Hematopoietic multipotent progenitor cell (in vitro differentiated cells): ENCODE data around the gene SLC27A1. TPM values are rescaled to one million over a fixed set of nuclear protein-coding genes. Genes with fewer than 3 reads are reported as not detected.

Experiments
- total RNA-seq: library from RNA; depleted of rRNA; stranded (reverse); fragments of >200 nt; gene quantifications from one replicate; pipeline ENCODE4 v1.2.3, GENCODE V29; 2012

SLC27A1 gene
- total RNA-seq, 1 donor: 27.5 TPM

Other genes starting within 250 kb of the SLC27A1 start
- gene OCEL1, start 244.3 kb upstream of the SLC27A1 start, total RNA-seq: 2.4 TPM
- gene NR2F6, start 224.6 kb upstream of the SLC27A1 start, total RNA-seq: 10.8 TPM
- gene USHBP1, start 205.8 kb upstream of the SLC27A1 start, total RNA-seq: 0.27 TPM
- 79.2 TPM for gene BABAM1, start 203.1 kb upstream of the SLC27A1 start, total RNA-seq
- 7.3 TPM for gene ANKLE1, start 188.6 kb upstream of the SLC27A1 start, total RNA-seq
- 19.4 TPM for gene ABHD8, start 167.1 kb upstream of the SLC27A1 start, total RNA-seq
- 44.4 TPM for gene MRPL34, start 164.7 kb upstream of the SLC27A1 start, total RNA-seq
- 12.4 TPM for gene DDA1, start 161.0 kb upstream of the SLC27A1 start, total RNA-seq
- gene ANO8, start 135.7 kb upstream of the SLC27A1 start, total RNA-seq: 7.8 TPM
- gene GTPBP3, start 133.0 kb upstream of the SLC27A1 start, total RNA-seq: 31.2 TPM
- gene PLVAP, start 93.2 kb upstream of the SLC27A1 start, total RNA-seq: 0.81 TPM
- 0.27 TPM for gene CCDC194, start 76.3 kb upstream of the SLC27A1 start, total RNA-seq
- gene BST2, start 64.9 kb upstream of the SLC27A1 start, total RNA-seq: 176 TPM
- 43.6 TPM for gene MVB12A, start 50.5 kb upstream of the SLC27A1 start, total RNA-seq
- gene TMEM221, start 21.9 kb upstream of the SLC27A1 start, total RNA-seq: under 0.01 TPM
- gene NXNL1, start 9.6 kb upstream of the SLC27A1 start, total RNA-seq: not detected
- gene PGLS, start 41.1 kb downstream of the SLC27A1 start, total RNA-seq: 105 TPM
- 77.0 TPM for gene COLGALT1, start 85.1 kb downstream of the SLC27A1 start, total RNA-seq
- under 0.01 TPM for gene UNC13A, start 217.8 kb downstream of the SLC27A1 start, total RNA-seq
- gene MAP1S, start 249.0 kb downstream of the SLC27A1 start, total RNA-seq: 52.2 TPM